Measurements from ENCODE around the gene ATXN1. TPM values are rescaled to one million over a fixed set of nuclear protein-coding genes. Genes with fewer than 3 reads are reported as not detected.

Gene ATXN1
- total RNA-seq, 1 donor from 2014 or later: 64.5 TPM

GRCh38 chr6:16419636-16420336 is 341.5 kb downstream of the ATXN1 start:
- no peak overlapping the region for H3K4me3 Mint-ChIP-seq (ENCODE audit: unreplicated experiment)
- H3K9me3 Mint-ChIP-seq (ENCODE audit: low read depth): no peaks in the 10 kb centered on the region
- H3K27ac Mint-ChIP-seq (ENCODE audit: unreplicated experiment): peak overlapping the region; percentile 94
- DNase-seq (ENCODE audit: low spot score): no peak
- H3K4me1 Mint-ChIP-seq (ENCODE audit: low read depth): peaks cover 30% of the 10 kb centered on the region
- H3K36me3 Mint-ChIP-seq (ENCODE audit: low read depth): no peaks in the 10 kb centered on the region
- no peak for TF ChIP-seq CTCF (IDR thresholded peaks at IDR 0.05)
- no peaks in the 10 kb centered on the region for H3K27me3 Mint-ChIP-seq (ENCODE audit: low read depth)

- DNase-seq (ENCODE audit: low spot score): no peak
Observed at GRCh38 chr6:16418151-16418550, 343.1 kb downstream of the ATXN1 start.

GRCh38 chr6:16415677-16416076 is 345.6 kb downstream of the ATXN1 start:
- no peaks in the 10 kb centered on the region for H3K36me3 Mint-ChIP-seq (ENCODE audit: low read depth)
- H3K27ac Mint-ChIP-seq (ENCODE audit: unreplicated experiment): no peak overlapping the region
- H3K4me3 Mint-ChIP-seq (ENCODE audit: unreplicated experiment): no peak overlapping the region
- no peaks in the 10 kb centered on the region for H3K27me3 Mint-ChIP-seq (ENCODE audit: low read depth)
- DNase-seq (ENCODE audit: low spot score): no peak
- peaks cover 25% of the 10 kb centered on the region for H3K4me1 Mint-ChIP-seq (ENCODE audit: low read depth)
- H3K9me3 Mint-ChIP-seq (ENCODE audit: low read depth): no peaks in the 10 kb centered on the region
- TF ChIP-seq CTCF (IDR thresholded peaks at IDR 0.05): no peak

More at GRCh38 chr6:16418151-16418550, 343.1 kb downstream of the ATXN1 start:
- no peaks in the 10 kb centered on the region for H3K9me3 Mint-ChIP-seq (ENCODE audit: low read depth)
- H3K27me3 Mint-ChIP-seq (ENCODE audit: low read depth): no peaks in the 10 kb centered on the region
- TF ChIP-seq CTCF (IDR thresholded peaks at IDR 0.05): no peak
- peaks cover 45% of the 10 kb centered on the region for H3K4me1 Mint-ChIP-seq (ENCODE audit: low read depth)
- H3K4me3 Mint-ChIP-seq (ENCODE audit: unreplicated experiment): no peak overlapping the region
- no peak overlapping the region for H3K27ac Mint-ChIP-seq (ENCODE audit: unreplicated experiment)
- no peaks in the 10 kb centered on the region for H3K36me3 Mint-ChIP-seq (ENCODE audit: low read depth)

- H3K36me3 Mint-ChIP-seq (ENCODE audit: low read depth): no peaks in the 10 kb centered on the region
- H3K4me1 Mint-ChIP-seq (ENCODE audit: low read depth): peaks cover 23% of the 10 kb centered on the region
- no peak overlapping the region for H3K4me3 Mint-ChIP-seq (ENCODE audit: unreplicated experiment)
- H3K27ac Mint-ChIP-seq (ENCODE audit: unreplicated experiment): no peak overlapping the region
- H3K9me3 Mint-ChIP-seq (ENCODE audit: low read depth): no peaks in the 10 kb centered on the region
- TF ChIP-seq CTCF (IDR thresholded peaks at IDR 0.05): no peak
- H3K27me3 Mint-ChIP-seq (ENCODE audit: low read depth): no peaks in the 10 kb centered on the region
- DNase-seq (ENCODE audit: low spot score): no peak
Observed at GRCh38 chr6:16414205-16414604, 347.1 kb downstream of the ATXN1 start.

GRCh38 chr6:16413399-16413798 is 347.9 kb downstream of the ATXN1 start:
- H3K27ac Mint-ChIP-seq (ENCODE audit: unreplicated experiment): no peak overlapping the region
- no peaks in the 10 kb centered on the region for H3K36me3 Mint-ChIP-seq (ENCODE audit: low read depth)
- H3K27me3 Mint-ChIP-seq (ENCODE audit: low read depth): no peaks in the 10 kb centered on the region
- H3K9me3 Mint-ChIP-seq (ENCODE audit: low read depth): no peaks in the 10 kb centered on the region
- H3K4me3 Mint-ChIP-seq (ENCODE audit: unreplicated experiment): no peak overlapping the region
- DNase-seq (ENCODE audit: low spot score): no peak
- no peak for TF ChIP-seq CTCF (IDR thresholded peaks at IDR 0.05)
- H3K4me1 Mint-ChIP-seq (ENCODE audit: low read depth): peaks cover 23% of the 10 kb centered on the region

Data from chondrocyte (in vitro differentiated cells).